IMR-90 (cell line): ENCODE data around the gene SLAMF7. TPM values are rescaled to one million over a fixed set of nuclear protein-coding genes. Genes with fewer than 3 reads are reported as not detected.

Experiments used
- ATAC-seq: fragments of 200-7000 bp; cut with Tn5 transposase; 2 replicates; pipeline ENCODE4 v1.9.1; 2020; ENCODE audit warnings: low read depth, mild to moderate bottlenecking, moderate library complexity
- BruUV-seq: library from RNA; stranded (reverse); fragments of 400-500 nt; replicated peaks from 2 replicates; lab custom pipeline; 2021; lab: Mats Ljungman, UMichigan
- CTCF ChIA-PET: fragments of 300-600 bp; formaldehyde crosslinking; extraction: SDS; loops from one replicate; lab custom pipeline; 2021; ENCODE audit warnings: antibody characterized with exemption; lab: Yijun Ruan, JAX
- POLR2A ChIA-PET: fragments of 300-600 bp; sonication (Branson Sonifier 250); formaldehyde crosslinking; loops from one replicate; lab custom pipeline; 2022; ENCODE audit warnings: antibody characterized with exemption; ENCODE audit not compliant: unreplicated experiment; lab: Charles Lee
- DNase-seq: peaks from one replicate; pipeline ENCODE4 v3.0.0; 2013
- H2AFZ ChIP-seq: replicated peaks from 2 replicates; pipeline ENCODE3; 2013; ENCODE audit warnings: low read length, mild to moderate bottlenecking; ENCODE audit not compliant: poor library complexity
- H2AK5ac ChIP-seq: 2 replicates; pipeline ENCODE4 v1.6.1; 2013; ENCODE audit warnings: low read depth, low read length, inconsistent platforms
- H2AK9ac ChIP-seq: replicated peaks from 2 replicates; pipeline ENCODE3; 2013; ENCODE audit warnings: mild to moderate bottlenecking, low read depth, low read length, moderate library complexity; ENCODE audit not compliant: poor library complexity
- H2BK120ac ChIP-seq: 2 replicates; pipeline ENCODE4 v1.6.1; 2013; ENCODE audit warnings: low read depth, low read length, inconsistent platforms
- H2BK15ac ChIP-seq: 3 replicates; pipeline ENCODE4 v1.6.1; 2013; ENCODE audit warnings: low read depth, low read length, inconsistent platforms
- H2BK20ac ChIP-seq: 2 replicates; pipeline ENCODE4 v1.6.1; 2013; ENCODE audit warnings: low read depth, mild to moderate bottlenecking, inconsistent platforms, low read length, moderate library complexity
- H2BK5ac ChIP-seq: 2 replicates; pipeline ENCODE4 v1.6.1; 2013; ENCODE audit warnings: mild to moderate bottlenecking, low read depth, low read length, inconsistent platforms; ENCODE audit not compliant: poor library complexity, severe bottlenecking
- H3K14ac ChIP-seq: replicated peaks from 2 replicates; pipeline ENCODE4 v1.6.1; 2013; ENCODE audit warnings: low read depth, low read length, inconsistent platforms
- H3K18ac ChIP-seq: 2 replicates; pipeline ENCODE4 v1.6.1; 2013; ENCODE audit warnings: low read depth, low read length, control low read depth
- H3K23ac ChIP-seq: 2 replicates; pipeline ENCODE4 v1.6.1; 2013; ENCODE audit warnings: low read depth, low read length, inconsistent platforms
- H3K27ac ChIP-seq: 2 replicates; pipeline ENCODE4 v1.5.1; 2013; ENCODE audit warnings: mild to moderate bottlenecking, control low read depth, low read length; ENCODE audit not compliant: insufficient read depth
- H3K27me3 ChIP-seq: 2 replicates; pipeline ENCODE4 v1.6.1; 2013; ENCODE audit warnings: low read length; ENCODE audit not compliant: control insufficient read depth, insufficient read depth
- H3K36me3 ChIP-seq: 2 replicates; pipeline ENCODE4 v1.6.1; 2013; ENCODE audit warnings: low read length, mixed read lengths; ENCODE audit not compliant: control insufficient read depth, insufficient read depth
- H3K4ac ChIP-seq: 2 replicates; pipeline ENCODE4 v1.6.1; 2013; ENCODE audit warnings: low read depth, low read length, inconsistent platforms
- H3K4me1 ChIP-seq: 2 replicates; pipeline ENCODE4 v1.6.1; 2013; ENCODE audit warnings: low read length, mixed read lengths; ENCODE audit not compliant: control insufficient read depth, insufficient read depth
- H3K4me2 ChIP-seq: 2 replicates; pipeline ENCODE4 v1.6.1; 2013; ENCODE audit warnings: low read depth, mild to moderate bottlenecking, control low read depth, low read length, moderate library complexity
- H3K4me3 ChIP-seq: 2 replicates; pipeline ENCODE4 v1.5.1; 2013; ENCODE audit warnings: low read depth, mild to moderate bottlenecking, control low read depth, low read length, moderate library complexity; ENCODE audit not compliant: insufficient read depth
- H3K56ac ChIP-seq: 2 replicates; pipeline ENCODE4 v1.6.1; 2013; ENCODE audit warnings: low read length, inconsistent platforms; ENCODE audit not compliant: insufficient read depth; ENCODE audit errors: extremely low read depth
- H3K79me1 ChIP-seq, 2 experiments: 2 replicates each; pipeline ENCODE4 v1.6.1; 2013; ENCODE audit warnings: low read length in 2 of 2, inconsistent platforms in 1 of 2, low read depth in 1 of 2
- H3K9ac ChIP-seq: 2 replicates; pipeline ENCODE4 v1.6.1; 2013; ENCODE audit warnings: low read depth, low read length, control low read depth
- H3K9me1 ChIP-seq: 2 replicates; pipeline ENCODE4 v1.6.1; 2013; ENCODE audit warnings: low read length, inconsistent platforms; ENCODE audit not compliant: insufficient read depth
- H3K9me3 ChIP-seq: 2 replicates; pipeline ENCODE4 v1.6.1; 2013; ENCODE audit warnings: low read length; ENCODE audit not compliant: control insufficient read depth, insufficient read depth
- H4K20me1 ChIP-seq: 2 replicates; pipeline ENCODE4 v1.6.1; 2013; ENCODE audit warnings: low read length, inconsistent platforms; ENCODE audit not compliant: insufficient read depth
- H4K5ac ChIP-seq: 2 replicates; pipeline ENCODE4 v1.6.1; 2013; ENCODE audit warnings: mild to moderate bottlenecking, low read depth, low read length, control low read depth
- H4K8ac ChIP-seq, 2 experiments: 2 replicates each; pipeline ENCODE4 v1.6.1; 2013; ENCODE audit warnings: low read depth in 2 of 2, low read length in 2 of 2, control low read depth in 1 of 2, inconsistent platforms in 1 of 2
- H4K91ac ChIP-seq: 2 replicates; pipeline ENCODE4 v1.6.1; 2013; ENCODE audit warnings: low read depth, low read length, inconsistent platforms; ENCODE audit not compliant: insufficient read depth
- BHLHE40 ChIP-seq: fragments of 150-350 bp; IDR thresholded peaks from 2 replicates; pipeline ENCODE4 v1.6.1; 2016; ENCODE audit warnings: mild to moderate bottlenecking, low read depth, low read length
- CEBPB ChIP-seq: IDR thresholded peaks from 2 replicates; pipeline ENCODE4 v1.6.1; 2012; ENCODE audit warnings: low read depth, low read length, improper control_type of control experiment
- CHD1 ChIP-seq: IDR thresholded peaks from 2 replicates; pipeline ENCODE4 v1.6.1; 2012; ENCODE audit warnings: low read depth, low read length, improper control_type of control experiment
- CTCF ChIP-seq: conservative IDR thresholded peaks from 2 replicates; pipeline ENCODE4 v1.5.1; 2012; ENCODE audit warnings: mild to moderate bottlenecking, low read depth, low read length, improper control_type of control experiment
- ELK1 ChIP-seq: fragments of 150-350 bp; IDR thresholded peaks from 2 replicates; pipeline ENCODE4 v1.6.1; 2016; ENCODE audit warnings: low read depth, mild to moderate bottlenecking, low read length, moderate library complexity, borderline replicate concordance
- FOS ChIP-seq: fragments of 150-350 bp; IDR thresholded peaks from 2 replicates; pipeline ENCODE4 v1.6.1; 2016; ENCODE audit warnings: low read depth, low read length
- MAFK ChIP-seq: IDR thresholded peaks from 2 replicates; pipeline ENCODE4 v1.6.1; 2012; ENCODE audit warnings: low read depth, low read length, improper control_type of control experiment
- MAZ ChIP-seq: IDR thresholded peaks from 2 replicates; pipeline ENCODE4 v1.6.1; 2012; ENCODE audit warnings: low read depth, mild to moderate bottlenecking, low read length, improper control_type of control experiment, moderate library complexity, borderline replicate concordance
- MXI1 ChIP-seq: IDR thresholded peaks from 2 replicates; pipeline ENCODE4 v1.6.1; 2012; ENCODE audit warnings: low read depth, mild to moderate bottlenecking, low read length, moderate library complexity, borderline replicate concordance
- POLR2A ChIP-seq: IDR thresholded peaks from 2 replicates; pipeline ENCODE4 v1.6.1; 2012; ENCODE audit warnings: mild to moderate bottlenecking, low read depth, low read length
- RAD21 ChIP-seq: IDR thresholded peaks from 2 replicates; pipeline ENCODE4 v1.6.1; 2012; ENCODE audit warnings: low read length, improper control_type of control experiment
- RCOR1 ChIP-seq: IDR thresholded peaks from 2 replicates; pipeline ENCODE4 v1.6.1; 2012; ENCODE audit warnings: mild to moderate bottlenecking, low read length, improper control_type of control experiment; ENCODE audit not compliant: insufficient replicate concordance
- RFX5 ChIP-seq: IDR thresholded peaks from 2 replicates; pipeline ENCODE4 v1.8.0; 2012; ENCODE audit warnings: low read depth, mild to moderate bottlenecking, low read length, moderate library complexity
- WGBS, 2 experiments: methylation state at CpG; one replicate each; pipeline versions ENCODE4 v1.1.5 to v1.1.7; 2013; ENCODE audit warnings: missing lambda C conversion rate in 2 of 2; ENCODE audit not compliant: insufficient read length in 1 of 2; ENCODE audit errors: extremely low coverage in 2 of 2; 5-methylcytosine and 5-hydroxymethylcytosine counted together
- dilution Hi-C: fragments of 300-500 bp; cut with HindIII; formaldehyde crosslinking; loops from one replicate; pipeline ENCODE4 v1.14.3; 2018; ENCODE audit warnings: low sequenced_read_pairs; ENCODE audit not compliant: unreplicated experiment
- in situ Hi-C: fragments of 300-500 bp; cut with MboI; formaldehyde crosslinking; loops from 3 replicates; pipeline ENCODE4 v1.14.3; 2019; ENCODE audit warnings: low sequenced_read_pairs, inconsistent platforms, mixed read lengths
- intact Hi-C: fragments of 100-400 bp; cut with micrococcal nuclease; formaldehyde crosslinking; loops from 2 replicates; pipeline ENCODE4 v1.10.0; 2022
- polyA plus RNA-seq, 3 experiments: library from polyadenylated mRNA; depleted of rRNA; stranded (reverse); fragments of >200 nt; gene quantifications; 2 replicates each; pipeline ENCODE4 v1.2.3, GENCODE V29; 2012; ENCODE audit warnings: low replicate concordance in 1 of 3
- total RNA-seq: library from RNA; depleted of rRNA; stranded (reverse); fragments of >200 nt; gene quantifications from 2 replicates; pipeline ENCODE4 v1.2.3, GENCODE V29; 2012

Gene SLAMF7
- total and polyA plus RNA-seq, 2 of the 4 experiments (the other 2 are of a cell fraction), result not detected

GRCh38 chr1:160711602-160712311, 27.3 kb upstream of the SLAMF7 start, which contains the start of gene CD48:
TSS of gene CD48 (minus strand) at chr1:160711822. CDS start at chr1:160711763, 59 bp downstream.
- Histone ChIP-seq H4K91ac (no peak within 1 kb of the TSS), H3K4me2 (no peak within 1 kb of the TSS), H3K23ac (no peak within 1 kb of the TSS), H2AK5ac (no peak within 1 kb of the TSS), H3K56ac (no peak within 1 kb of the TSS), H3K14ac (no peak within 1 kb of the TSS), H2AFZ (no peak within 1 kb of the TSS), H3K79me1 (no peaks in the 10 kb centered on the region), H2AK9ac (no peak within 1 kb of the TSS), H2BK20ac (no peak within 1 kb of the TSS), H3K27ac (no peak within 1 kb of the TSS), H2BK15ac (no peak within 1 kb of the TSS), H2BK120ac (no peak within 1 kb of the TSS), H4K5ac (no peak within 1 kb of the TSS), H3K36me3 (no peaks in the 10 kb centered on the region), H3K9me1 (no peaks in the 10 kb centered on the region), H4K8ac (no peak within 1 kb of the TSS), H3K9ac (no peak within 1 kb of the TSS), H3K27me3 (no peaks in the 10 kb centered on the region), H3K9me3 (no peaks in the 10 kb centered on the region), H3K4me3 (no peak within 1 kb of the TSS), H4K20me1 (no peaks in the 10 kb centered on the region), H2BK5ac (no peak within 1 kb of the TSS), H3K4me1 (no peaks in the 10 kb centered on the region), H3K18ac (no peak within 1 kb of the TSS), H3K4ac (no peak within 1 kb of the TSS)
- TF ChIP-seq BHLHE40 (no peak), MAZ (no peak), RFX5 (no peak), MAFK (no peak), FOS (no peak), ELK1 (no peak), POLR2A (no peak), MXI1 (no peak), CTCF (no peak), CEBPB (no peak), RCOR1 (no peak), CHD1 (no peak), RAD21 (no peak)
- POLR2A ChIA-PET, result no interaction called here
- DNase-seq (no peak), ATAC-seq (no peak)
- CTCF ChIA-PET, result interaction anchor here (0.7 kb wide), 1 partner anchor 240 kb away, joined by 3 read pairs; no protein-coding TSS in a partner anchor
- intact Hi-C loops, result no loop called here
- no TSS peak for BruUV-seq
- in situ Hi-C loops, result no loop called here
- dilution Hi-C loops, result no loop called here
- 0% methylated on average over 1 of the region's 9 CpGs; no CpG with 5 or more reads in 1 of the 2 experiments for WGBS, 2 experiments
